HCT116 (cell line): ENCODE measurements around the gene ATPAF1. TPM values are rescaled to one million over a fixed set of nuclear protein-coding genes. Genes with fewer than 3 reads are reported as not detected.

Experiments used
- ATAC-seq: fragments of 200-7000 bp; cut with Tn5 transposase; 2 replicates; pipeline ENCODE4 v1.9.1; 2020; ENCODE audit warnings: mild to moderate bottlenecking, moderate library complexity
- BruUV-seq: library from RNA; stranded (reverse); fragments of 400-500 nt; replicated peaks from 2 replicates; lab custom pipeline; 2021; lab: Mats Ljungman, UMichigan
- CTCF ChIA-PET: fragments of 300-600 bp; sonication (Branson Sonifier 250); formaldehyde crosslinking; loops from one replicate; lab custom pipeline; 2021; ENCODE audit warnings: antibody characterized with exemption; lab: Charles Lee
- POLR2A ChIA-PET: fragments of 300-600, 350-600 bp; sonication (Branson Sonifier 250); formaldehyde crosslinking; loops from one replicate; lab custom pipeline; 2021; ENCODE audit warnings: antibody characterized with exemption; lab: Charles Lee
- RAD21 ChIA-PET, 2 experiments: fragments of 300-600 bp; sonication (Branson Sonifier 250); formaldehyde crosslinking; loops; one replicate each; lab custom pipeline; 2023; ENCODE audit warnings: low total read pairs in 2 of 2; ENCODE audit not compliant: uncharacterized antibody in 2 of 2, unreplicated experiment in 2 of 2, low non-redundant PET in 1 of 2; lab: Charles Lee
- DNase-seq: peaks from one replicate; pipeline ENCODE4 v3.0.0-alpha.2; 2010; ENCODE audit warnings: low read depth, low spot score
- H2AFZ ChIP-seq: fragments of 200-600 bp; shearing (Covaris generic), sonication (generic); 2 replicates; pipeline ENCODE4 v1.6.1; 2017; ENCODE audit warnings: low read depth, mixed run types, mixed read lengths, antibody characterized with exemption, low read length; ENCODE audit not compliant: poor library complexity, severe bottlenecking
- H3K27ac ChIP-seq: 2 replicates; pipeline ENCODE4 v1.5.1; 2012; ENCODE audit warnings: low read depth, low read length
- H3K27me3 ChIP-seq: fragments of 200-600 bp; sonication (generic); 2 replicates; pipeline ENCODE4 v1.6.1; 2016; ENCODE audit warnings: mixed run types, low read length, mixed read lengths; ENCODE audit not compliant: insufficient read depth
- H3K36me3 ChIP-seq, 2 experiments: fragments of 200-500 bp in 1 of 2; fragments of 200-600 bp in 1 of 2; sonication (Bioruptor generic) in 1 of 2; sonication (generic) in 1 of 2; 2 replicates each; pipeline versions ENCODE4 v1.5.1 to v1.6.1; 2014 to 2016; ENCODE audit warnings: low read length in 2 of 2, inconsistent platforms in 1 of 2, mixed read lengths in 1 of 2, mixed run types in 1 of 2; ENCODE audit not compliant: insufficient read depth in 2 of 2, control insufficient read depth in 1 of 2
- H3K4me1 ChIP-seq, 2 experiments: fragments of 200-600 bp in 1 of 2; sonication (generic) in 1 of 2; 2 replicates each; pipeline versions ENCODE4 v1.5.1 to v1.6.1; 2012 to 2017; ENCODE audit warnings: low read length in 2 of 2, inconsistent platforms in 1 of 2, mild to moderate bottlenecking in 1 of 2, mixed read lengths in 1 of 2, mixed run types in 1 of 2, moderate library complexity in 1 of 2; ENCODE audit not compliant: insufficient read depth in 2 of 2, control insufficient read depth in 1 of 2
- H3K4me2 ChIP-seq: fragments of 200-600 bp; sonication (generic); 2 replicates; pipeline ENCODE4 v1.6.1; 2017; ENCODE audit warnings: mixed run types, low read length, mixed read lengths
- H3K4me3 ChIP-seq, 2 experiments: fragments of 200-600 bp in 1 of 2; sonication (generic) in 1 of 2; replicated peaks in 1 of 2; 2 replicates each; pipeline ENCODE4 v1.5.1; 2011 to 2016; ENCODE audit warnings: low read length in 2 of 2, control low read depth in 1 of 2, low read depth in 1 of 2, mild to moderate bottlenecking in 1 of 2, mixed read lengths in 1 of 2, mixed run types in 1 of 2
- H3K79me2 ChIP-seq: fragments of 200-600 bp; sonication (generic); 2 replicates; pipeline ENCODE4 v1.6.1; 2017; ENCODE audit warnings: mild to moderate bottlenecking, mixed run types, low read length, moderate library complexity, mixed read lengths; ENCODE audit not compliant: insufficient read depth
- H3K9ac ChIP-seq: fragments of 200-600 bp; sonication (generic); 2 replicates; pipeline ENCODE4 v1.6.1; 2016; ENCODE audit warnings: low read length, mixed read lengths
- H3K9me2 ChIP-seq: fragments of 200-600 bp; sonication (generic), shearing (Covaris generic); 2 replicates; pipeline ENCODE4 v1.6.1; 2017; ENCODE audit warnings: mixed run types, mild to moderate bottlenecking, moderate library complexity; ENCODE audit not compliant: insufficient read depth
- H3K9me3 ChIP-seq, 2 experiments: fragments of 200-500 bp in 1 of 2; fragments of 200-600 bp in 1 of 2; sonication (Bioruptor generic) in 1 of 2; sonication (generic) in 1 of 2; 2 replicates each; pipeline ENCODE4 v1.6.1; 2014 to 2017; ENCODE audit warnings: low read length in 2 of 2, mixed read lengths in 2 of 2, inconsistent platforms in 1 of 2, low read depth in 1 of 2, mild to moderate bottlenecking in 1 of 2, mixed run types in 1 of 2, moderate library complexity in 1 of 2; ENCODE audit not compliant: control insufficient read depth in 1 of 2, insufficient read depth in 1 of 2
- H4K20me1 ChIP-seq: fragments of 200-600 bp; sonication (generic), shearing (Covaris generic); 2 replicates; pipeline ENCODE4 v1.6.1; 2017; ENCODE audit warnings: mixed run types, mild to moderate bottlenecking, moderate library complexity; ENCODE audit not compliant: insufficient read depth
- CBX3 ChIP-seq: IDR thresholded peaks from 2 replicates; pipeline ENCODE4 v1.6.1; 2012; ENCODE audit warnings: low read depth
- CEBPB ChIP-seq: IDR thresholded peaks from 2 replicates; pipeline ENCODE4 v1.6.1; 2012; ENCODE audit warnings: low read depth
- ELF1 ChIP-seq: IDR thresholded peaks from 2 replicates; pipeline ENCODE4 v1.6.1; 2012; ENCODE audit warnings: low read depth, borderline replicate concordance
- EZH2 ChIP-seq: fragments of 200-600 bp; sonication (generic); IDR thresholded peaks from 2 replicates; pipeline ENCODE4 v1.6.1; 2017; ENCODE audit warnings: antibody characterized with exemption, mixed run types
- EZH2phosphoT487 ChIP-seq: fragments of 200-600 bp; IDR thresholded peaks from 2 replicates; pipeline ENCODE4 v1.6.1; 2018; ENCODE audit warnings: antibody characterized with exemption, borderline replicate concordance
- FOSL1 ChIP-seq: IDR thresholded peaks from 2 replicates; pipeline ENCODE4 v1.6.1; 2012; ENCODE audit warnings: low read depth
- JUND ChIP-seq: IDR thresholded peaks from 2 replicates; pipeline ENCODE4 v1.6.1; 2012
- SIN3A ChIP-seq: IDR thresholded peaks from 2 replicates; pipeline ENCODE4 v1.6.1; 2012; ENCODE audit warnings: low read depth
- ZNF274 ChIP-seq: fragments of 200-500 bp; sonication (Bioruptor generic); IDR thresholded peaks from 2 replicates; pipeline ENCODE4 v1.6.1; 2014; ENCODE audit warnings: mild to moderate bottlenecking, low read depth, low read length, inconsistent platforms
- intact Hi-C: fragments of 100-400 bp; cut with micrococcal nuclease; formaldehyde crosslinking; loops from 2 replicates; pipeline ENCODE4 v1.10.0; 2022
- total RNA-seq: library from RNA; stranded (reverse); gene quantifications from one replicate; pipeline ENCODE4 v1.2.1, GENCODE V29; 2021; ENCODE audit not compliant: unreplicated experiment
- TF ChIP-seq, protein P1 (sequence below): IDR thresholded peaks from 2 replicates; pipeline ENCODE4 v1.6.1; 2012

ATPAF1 gene
- total RNA-seq, 1 experiment from 2014 or later = 35.5 TPM

DNA sequence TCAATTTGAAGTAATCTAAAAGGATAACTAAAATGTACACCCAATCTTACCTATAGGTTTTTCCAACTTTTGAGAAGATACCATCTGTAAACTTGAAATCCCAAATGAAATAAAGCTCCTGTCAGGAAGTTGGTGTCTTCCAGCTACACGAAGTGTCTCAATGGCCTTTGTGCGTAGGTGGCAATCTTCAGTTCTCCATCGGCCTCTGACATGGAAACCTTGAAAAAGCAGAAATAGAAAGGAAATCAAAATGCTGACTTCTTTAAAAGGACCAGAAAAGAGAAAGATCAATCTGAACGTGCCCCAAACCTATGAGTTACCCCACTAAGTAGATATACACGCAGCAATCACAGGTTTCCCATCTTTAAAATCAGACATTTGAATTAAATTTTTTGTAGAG lies 74.1 kb downstream of the ATPAF1 start:
- H4K20me1 ChIP-seq = no peaks in the 10 kb centered on the region
- intact Hi-C loops = no loop called here
- no peak overlapping the region for H3K9ac ChIP-seq
- H2AFZ ChIP-seq = no peak overlapping the region
- ATAC-seq = no peak
- H3K27ac ChIP-seq = no peak overlapping the region
- TF ChIP-seq EZH2 = no peak
- TF ChIP-seq CEBPB = no peak
- TF ChIP-seq EZH2phosphoT487 = no peak
- no peak for TF ChIP-seq ZNF274
- TF ChIP-seq, protein P1, sequence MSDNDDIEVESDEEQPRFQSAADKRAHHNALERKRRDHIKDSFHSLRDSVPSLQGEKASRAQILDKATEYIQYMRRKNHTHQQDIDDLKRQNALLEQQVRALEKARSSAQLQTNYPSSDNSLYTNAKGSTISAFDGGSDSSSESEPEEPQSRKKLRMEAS = no peak
- no peak for TF ChIP-seq SIN3A
- TF ChIP-seq FOSL1 = no peak
- ChIA-PET RAD21 (no interaction called here), CTCF (no interaction called here), POLR2A (no interaction called here)
- BruUV-seq = no TSS peak
- H3K27me3 ChIP-seq = no peaks in the 10 kb centered on the region
- DNase-seq = no peak
- H3K36me3 ChIP-seq = peaks cover 12 to 23% of the 10 kb centered on the region in 2 experiments; a peak in 2 of 4 replicates
- no peak overlapping the region for H3K4me2 ChIP-seq
- H3K4me1 ChIP-seq = no peaks in the 10 kb centered on the region
- H3K4me3 ChIP-seq = no peak overlapping the region
- no peaks in the 10 kb centered on the region for H3K9me2 ChIP-seq
- H3K79me2 ChIP-seq = no peaks in the 10 kb centered on the region
- no peaks in the 10 kb centered on the region for H3K9me3 ChIP-seq

DNA sequence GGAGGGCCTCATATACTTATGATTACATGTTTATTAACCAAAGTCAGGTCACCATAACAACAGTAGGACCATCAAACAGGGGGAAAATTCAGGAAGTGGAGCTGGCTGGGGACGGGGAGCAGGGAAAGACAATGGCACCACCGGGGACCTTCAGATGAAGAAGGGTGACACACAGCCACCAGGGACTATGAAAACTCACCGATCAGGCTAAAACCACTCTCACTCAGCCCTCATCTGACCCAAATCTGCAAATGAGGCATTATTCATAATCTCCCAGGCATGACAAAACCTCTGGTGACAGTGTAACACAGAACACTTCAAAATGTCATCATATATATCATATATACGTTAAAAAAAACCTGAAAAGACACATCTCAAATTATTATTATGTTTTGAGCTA lies 75.3 kb downstream of the ATPAF1 start:
- Histone ChIP-seq H3K9me3 (no peaks in the 10 kb centered on the region), H3K9ac (no peak overlapping the region), H3K4me3 (no peak overlapping the region), H3K9me2 (no peaks in the 10 kb centered on the region), H4K20me1 (no peaks in the 10 kb centered on the region), H3K27me3 (no peaks in the 10 kb centered on the region), H2AFZ (no peak overlapping the region), H3K79me2 (no peaks in the 10 kb centered on the region), H3K36me3 (peaks cover 14 to 23% of the 10 kb centered on the region in 2 experiments; a peak in 2 of 4 replicates), H3K4me1 (no peaks in the 10 kb centered on the region), H3K4me2 (no peak overlapping the region), H3K27ac (no peak overlapping the region)
- RAD21 ChIA-PET = no interaction called here
- no peak for TF ChIP-seq CBX3
- TF ChIP-seq EZH2phosphoT487 = no peak
- TF ChIP-seq ELF1 = no peak
- no peak for TF ChIP-seq FOSL1
- TF ChIP-seq JUND = no peak
- BruUV-seq = no TSS peak
- intact Hi-C loops = no loop called here
- no peak for ATAC-seq
- CTCF ChIA-PET = no interaction called here
- POLR2A ChIA-PET = no interaction called here
- DNase-seq = no peak
